ENCODE measurements around the gene PDS5B. TPM values are rescaled to one million over a fixed set of nuclear protein-coding genes. Genes with fewer than 3 reads are reported as not detected.

Gene PDS5B
- total RNA-seq, 1 donor from 2014 or later, result 19.6 TPM

GRCh38 chr13:32676242-32676641 is 90.0 kb downstream of the PDS5B start:
- DNase-seq (ENCODE audit: low read depth), result no peak
- TF ChIP-seq CTCF (IDR thresholded peaks at IDR 0.05; ENCODE audit: insufficient read depth, low read length, poor library complexity, severe bottlenecking), result no peak
- no peaks in the 10 kb centered on the region for H3K27me3 ChIP-seq (ENCODE audit: control insufficient read depth, insufficient read depth, low read length)
- H3K4me3 ChIP-seq (ENCODE audit: low read depth, low read length), result no peak overlapping the region
- peaks cover 2% of the 10 kb centered on the region for H3K36me3 ChIP-seq (ENCODE audit: control insufficient read depth, insufficient read depth, low read length)

- Histone ChIP-seq H3K36me3 (ENCODE audit: control insufficient read depth, insufficient read depth, low read length) (no peaks in the 10 kb centered on the region), H3K27me3 (ENCODE audit: control insufficient read depth, insufficient read depth, low read length) (no peaks in the 10 kb centered on the region), H3K4me3 (ENCODE audit: low read depth, low read length) (no peak overlapping the region)
- no peak for DNase-seq (ENCODE audit: low read depth)
- TF ChIP-seq CTCF (IDR thresholded peaks at IDR 0.05; ENCODE audit: insufficient read depth, low read length, poor library complexity, severe bottlenecking), result no peak
Measured at GRCh38 chr13:32682130-32682529, 95.9 kb downstream of the PDS5B start.

GRCh38 chr13:32682740-32683139 is 96.5 kb downstream of the PDS5B start:
- TF ChIP-seq CTCF (IDR thresholded peaks at IDR 0.05; ENCODE audit: insufficient read depth, low read length, poor library complexity, severe bottlenecking), result no peak

GRCh38 chr13:32687275-32687674 is 101.0 kb downstream of the PDS5B start:
- no peak overlapping the region for H3K4me3 ChIP-seq (ENCODE audit: low read depth, low read length)
- DNase-seq (ENCODE audit: low read depth), result no peak
- H3K27me3 ChIP-seq (ENCODE audit: control insufficient read depth, insufficient read depth, low read length), result no peaks in the 10 kb centered on the region
- no peaks in the 10 kb centered on the region for H3K36me3 ChIP-seq (ENCODE audit: control insufficient read depth, insufficient read depth, low read length)
- no peak for TF ChIP-seq CTCF (IDR thresholded peaks at IDR 0.05; ENCODE audit: insufficient read depth, low read length, poor library complexity, severe bottlenecking)

More at GRCh38 chr13:32682740-32683139, 96.5 kb downstream of the PDS5B start:
- H3K4me3 ChIP-seq (ENCODE audit: low read depth, low read length), result no peak overlapping the region
- no peaks in the 10 kb centered on the region for H3K36me3 ChIP-seq (ENCODE audit: control insufficient read depth, insufficient read depth, low read length)
- no peak for DNase-seq (ENCODE audit: low read depth)
- no peaks in the 10 kb centered on the region for H3K27me3 ChIP-seq (ENCODE audit: control insufficient read depth, insufficient read depth, low read length)

- no peak for TF ChIP-seq CTCF (IDR thresholded peaks at IDR 0.05; ENCODE audit: insufficient read depth, low read length, poor library complexity, severe bottlenecking)
- H3K4me3 ChIP-seq (ENCODE audit: low read depth, low read length), result no peak overlapping the region
- H3K27me3 ChIP-seq (ENCODE audit: control insufficient read depth, insufficient read depth, low read length), result no peaks in the 10 kb centered on the region
- H3K36me3 ChIP-seq (ENCODE audit: control insufficient read depth, insufficient read depth, low read length), result no peaks in the 10 kb centered on the region
- DNase-seq (ENCODE audit: low read depth), result no peak
Measured at GRCh38 chr13:32695602-32696250, 109.5 kb downstream of the PDS5B start.

GRCh38 chr13:32707471-32707870 is 121.2 kb downstream of the PDS5B start:
- Histone ChIP-seq H3K27me3 (ENCODE audit: control insufficient read depth, insufficient read depth, low read length) (no peaks in the 10 kb centered on the region), H3K4me3 (ENCODE audit: low read depth, low read length) (no peak overlapping the region), H3K36me3 (ENCODE audit: control insufficient read depth, insufficient read depth, low read length) (no peaks in the 10 kb centered on the region)
- DNase-seq (ENCODE audit: low read depth), result no peak
- TF ChIP-seq CTCF (IDR thresholded peaks at IDR 0.05; ENCODE audit: insufficient read depth, low read length, poor library complexity, severe bottlenecking), result no peak
